K562 (cell line): ENCODE measurements around the gene MYLK4.

Experiments used
- ATF7 ChIP-seq: fragments of 450-650 bp; IDR thresholded peaks from 2 replicates; pipeline ENCODE4 v1.7.1; 2014; ENCODE audit warnings: mild to moderate bottlenecking, moderate library complexity
- HLTF ChIP-seq: fragments of 450-650 bp; IDR thresholded peaks from 2 replicates; pipeline ENCODE4 v1.6.1; 2016
- NFXL1 ChIP-seq: fragments of 450-650 bp; formaldehyde crosslinking; IDR thresholded peaks from 2 replicates; pipeline ENCODE4 v1.4.0; 2021; ENCODE audit warnings: mild to moderate bottlenecking
- POLR2A ChIP-seq: fragments of 450-650 bp; conservative IDR thresholded peaks from 2 replicates; pipeline ENCODE4 v1.6.1; 2016
- POLR2AphosphoS5 ChIP-seq: IDR thresholded peaks from 2 replicates; pipeline ENCODE4 v1.6.1; 2011; ENCODE audit warnings: mild to moderate bottlenecking, low read depth, low read length, moderate library complexity; ENCODE audit not compliant: control insufficient read depth, insufficient read depth
- ZNF121 ChIP-seq: sonication (generic); formaldehyde crosslinking; conservative IDR thresholded peaks from 2 replicates; pipeline ENCODE4 v1.8.0; 2022; ENCODE audit warnings: missing genetic modification reagents
- TF ChIP-seq, protein P1 (sequence below), 3 experiments: IDR thresholded peaks in 2 of 3; conservative IDR thresholded peaks in 1 of 3; 2 replicates each; pipeline ENCODE4 v1.5.1; 2011 to 2012; ENCODE audit warnings: low read length in 3 of 3, mild to moderate bottlenecking in 3 of 3, control low read depth in 2 of 3, improper control_type of control experiment in 1 of 3, inconsistent platforms in 1 of 3, low read depth in 1 of 3, mixed read lengths in 1 of 3, moderate library complexity in 1 of 3; ENCODE audit not compliant: insufficient read depth in 2 of 3
- TF ChIP-seq, protein P2 (sequence below): fragments of 250-450 bp; sonication (Bioruptor Pico); IDR thresholded peaks from 2 replicates; pipeline ENCODE4 v1.5.0; 2022; ENCODE audit warnings: mild to moderate bottlenecking

DNA sequence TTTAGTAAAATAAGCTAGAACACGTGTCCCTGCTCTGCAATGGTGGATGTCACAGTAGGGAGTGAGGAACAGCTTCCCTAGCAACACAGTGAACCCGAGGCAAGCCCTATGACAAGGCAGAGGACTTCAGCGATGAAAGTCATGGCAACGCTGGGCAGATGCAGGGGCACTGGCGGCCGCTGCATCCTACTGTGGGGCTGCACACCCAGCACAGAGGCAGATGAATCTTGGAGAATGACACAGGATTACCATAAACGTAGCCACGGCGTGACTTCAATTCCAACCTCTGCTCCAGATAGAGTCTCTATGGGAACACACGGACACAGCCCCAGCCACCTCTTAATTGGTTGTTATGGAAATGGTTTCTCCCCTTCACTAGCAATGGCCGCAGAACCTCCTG is 64.2 kb downstream of the MYLK4 start:
- TF ChIP-seq ATF7 (no peak), POLR2A (no peak), NFXL1 (CRISPR knock-in tag) (no peak), ZNF121 (no peak), HLTF (no peak), POLR2AphosphoS5 (no peak)
- TF ChIP-seq, protein P1, sequence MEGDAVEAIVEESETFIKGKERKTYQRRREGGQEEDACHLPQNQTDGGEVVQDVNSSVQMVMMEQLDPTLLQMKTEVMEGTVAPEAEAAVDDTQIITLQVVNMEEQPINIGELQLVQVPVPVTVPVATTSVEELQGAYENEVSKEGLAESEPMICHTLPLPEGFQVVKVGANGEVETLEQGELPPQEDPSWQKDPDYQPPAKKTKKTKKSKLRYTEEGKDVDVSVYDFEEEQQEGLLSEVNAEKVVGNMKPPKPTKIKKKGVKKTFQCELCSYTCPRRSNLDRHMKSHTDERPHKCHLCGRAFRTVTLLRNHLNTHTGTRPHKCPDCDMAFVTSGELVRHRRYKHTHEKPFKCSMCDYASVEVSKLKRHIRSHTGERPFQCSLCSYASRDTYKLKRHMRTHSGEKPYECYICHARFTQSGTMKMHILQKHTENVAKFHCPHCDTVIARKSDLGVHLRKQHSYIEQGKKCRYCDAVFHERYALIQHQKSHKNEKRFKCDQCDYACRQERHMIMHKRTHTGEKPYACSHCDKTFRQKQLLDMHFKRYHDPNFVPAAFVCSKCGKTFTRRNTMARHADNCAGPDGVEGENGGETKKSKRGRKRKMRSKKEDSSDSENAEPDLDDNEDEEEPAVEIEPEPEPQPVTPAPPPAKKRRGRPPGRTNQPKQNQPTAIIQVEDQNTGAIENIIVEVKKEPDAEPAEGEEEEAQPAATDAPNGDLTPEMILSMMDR (IDR thresholded peaks at IDR 0.05 in 2 of 3, conservative IDR thresholded peaks at IDR 0.05 in 1 of 3; ENCODE audit: insufficient read depth in 2 of 3, low read depth in 1 of 3, low read length in 3 of 3): no peak
- TF ChIP-seq, protein P2, sequence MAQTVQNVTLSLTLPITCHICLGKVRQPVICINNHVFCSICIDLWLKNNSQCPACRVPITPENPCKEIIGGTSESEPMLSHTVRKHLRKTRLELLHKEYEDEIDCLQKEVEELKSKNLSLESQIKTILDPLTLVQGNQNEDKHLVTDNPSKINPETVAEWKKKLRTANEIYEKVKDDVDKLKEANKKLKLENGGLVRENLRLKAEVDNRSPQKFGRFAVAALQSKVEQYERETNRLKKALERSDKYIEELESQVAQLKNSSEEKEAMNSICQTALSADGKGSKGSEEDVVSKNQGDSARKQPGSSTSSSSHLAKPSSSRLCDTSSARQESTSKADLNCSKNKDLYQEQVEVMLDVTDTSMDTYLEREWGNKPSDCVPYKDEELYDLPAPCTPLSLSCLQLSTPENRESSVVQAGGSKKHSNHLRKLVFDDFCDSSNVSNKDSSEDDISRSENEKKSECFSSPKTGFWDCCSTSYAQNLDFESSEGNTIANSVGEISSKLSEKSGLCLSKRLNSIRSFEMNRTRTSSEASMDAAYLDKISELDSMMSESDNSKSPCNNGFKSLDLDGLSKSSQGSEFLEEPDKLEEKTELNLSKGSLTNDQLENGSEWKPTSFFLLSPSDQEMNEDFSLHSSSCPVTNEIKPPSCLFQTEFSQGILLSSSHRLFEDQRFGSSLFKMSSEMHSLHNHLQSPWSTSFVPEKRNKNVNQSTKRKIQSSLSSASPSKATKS (CRISPR knock-in tag): no peak
